ENCODE data around the gene GNAS. TPM values are rescaled to one million over a fixed set of nuclear protein-coding genes. Genes with fewer than 3 reads are reported as not detected.

The GNAS gene
- total RNA-seq, 4 donors from 2014 or later: 679 to 875 (median 782) TPM

GRCh38 chr20:58875541-58876134 lies 23.1 kb downstream of the GNAS start:
- intact Hi-C loops (cut with DNase I): no loop called here
- Histone ChIP-seq H3K4me1 (peaks cover 0 to under 1% (median 0%) of the 10 kb centered on the region in 4 donors), H3K27me3 (no peaks in the 10 kb centered on the region), H3K36me3 (no peaks in the 10 kb centered on the region), H3K9me3 (no peaks in the 10 kb centered on the region), H3K27ac (replicated peaks in 1 of 4) (no peak overlapping the region), H3K4me3 (no peak overlapping the region)
- TF ChIP-seq POLR2A (IDR thresholded peaks at IDR 0.05; ENCODE audit: low read depth): no peak
- TF ChIP-seq EP300 (IDR thresholded peaks at IDR 0.05): no peak
- TF ChIP-seq POLR2AphosphoS5 (IDR thresholded peaks at IDR 0.05): no peak
- TF ChIP-seq CTCF (IDR thresholded peaks at IDR 0.05): no peak
- no peak for DNase-seq (ENCODE audit: extremely low spot score)
- 90% methylated on average over 12 of the region's 12 CpGs for WGBS

- 78% methylated on average over 7 of the region's 7 CpGs for WGBS
- H3K4me1 ChIP-seq: no peaks in the 10 kb centered on the region
- no peaks in the 10 kb centered on the region for H3K9me3 ChIP-seq
- H3K36me3 ChIP-seq: no peaks in the 10 kb centered on the region
- no peak for TF ChIP-seq POLR2A (IDR thresholded peaks at IDR 0.05; ENCODE audit: low read depth)
- TF ChIP-seq POLR2AphosphoS5 (IDR thresholded peaks at IDR 0.05): no peak
- no peak for TF ChIP-seq CTCF (IDR thresholded peaks at IDR 0.05)
- TF ChIP-seq EP300 (IDR thresholded peaks at IDR 0.05): no peak
- H3K27ac ChIP-seq (replicated peaks in 1 of 4): no peak overlapping the region
- H3K27me3 ChIP-seq: no peaks in the 10 kb centered on the region
- no peak for DNase-seq (ENCODE audit: extremely low spot score)
- intact Hi-C loops (cut with DNase I): no loop called here
- no peak overlapping the region for H3K4me3 ChIP-seq
Observed at GRCh38 chr20:58876437-58876836, 23.9 kb downstream of the GNAS start.

GRCh38 chr20:58877050-58877975 lies 24.8 kb downstream of the GNAS start:
- no peaks in the 10 kb centered on the region for H3K9me3 ChIP-seq
- TF ChIP-seq CTCF (IDR thresholded peaks at IDR 0.05) (no peak), EP300 (IDR thresholded peaks at IDR 0.05) (no peak)
- no peaks in the 10 kb centered on the region for H3K27me3 ChIP-seq
- DNase-seq (ENCODE audit: extremely low spot score): no peak
- H3K27ac ChIP-seq (replicated peaks in 1 of 4): no peak overlapping the region
- H3K4me3 ChIP-seq: no peak overlapping the region
- 78% methylated on average over 11 of the region's 11 CpGs for WGBS
- no peaks in the 10 kb centered on the region for H3K36me3 ChIP-seq
- H3K4me1 ChIP-seq: no peaks in the 10 kb centered on the region
- intact Hi-C loops (cut with DNase I): no loop called here

GRCh38 chr20:58877976-58878360 lies 25.5 kb downstream of the GNAS start:
- intact Hi-C loops (cut with DNase I): no loop called here
- no peaks in the 10 kb centered on the region for H3K9me3 ChIP-seq
- TF ChIP-seq POLR2A (IDR thresholded peaks at IDR 0.05; ENCODE audit: low read depth) (no peak), CTCF (IDR thresholded peaks at IDR 0.05) (no peak), POLR2AphosphoS5 (IDR thresholded peaks at IDR 0.05) (no peak), EP300 (IDR thresholded peaks at IDR 0.05) (no peak)
- H3K27me3 ChIP-seq: no peaks in the 10 kb centered on the region
- H3K4me1 ChIP-seq: no peaks in the 10 kb centered on the region
- no peak overlapping the region for H3K4me3 ChIP-seq
- H3K27ac ChIP-seq (replicated peaks in 1 of 4): no peak overlapping the region
- 81% methylated on average over 4 of the region's 4 CpGs for WGBS
- no peaks in the 10 kb centered on the region for H3K36me3 ChIP-seq
- no peak for DNase-seq (ENCODE audit: extremely low spot score)
